ENCODE data around the gene TRRAP.

GRCh38 chr7:98921608-98922372, 43.5 kb downstream of the TRRAP start:
- TF ChIP-seq REST (IDR thresholded peaks at IDR 0.05; ENCODE audit: unreplicated experiment) (no peak), POLR2AphosphoS5 (IDR thresholded peaks at IDR 0.05; ENCODE audit: low read depth) (no peak), CTCF (conservative IDR thresholded peaks at IDR 0.05; ENCODE audit: low read depth in 2 of 2) (no peak; a peak in 2 of 4 replicates), EZH2phosphoT487 (IDR thresholded peaks at IDR 0.05; ENCODE audit: unreplicated experiment) (no peak), JUNB (IDR thresholded peaks at IDR 0.05; ENCODE audit: unreplicated experiment) (no peak), STAT1 (IDR thresholded peaks at IDR 0.05; ENCODE audit: unreplicated experiment) (no peak), CREB1 (CRISPR knock-in tag; IDR thresholded peaks at IDR 0.05; ENCODE audit: low read depth) (no peak), EZH2 (IDR thresholded peaks at IDR 0.05; ENCODE audit: low read depth, unreplicated experiment) (no peak), ZNF114 (CRISPR knock-in tag; IDR thresholded peaks at IDR 0.05) (no peak), NANOG (IDR thresholded peaks at IDR 0.05; ENCODE audit: borderline replicate concordance) (no peak), ETS1 (IDR thresholded peaks at IDR 0.05) (no peak), ZNF331 (CRISPR knock-in tag; IDR thresholded peaks at IDR 0.05; ENCODE audit: low read depth) (no peak)

All from GM23338 (cell line).